Measurements from ENCODE around the gene SDK1.
"Not testable (repeated sequence)": the region's sequence is repeated elsewhere in the genome, so short reads cannot be mapped to it uniquely, and the experiment has no call there.

SDK1 gene

GRCh38 chr7:3955751-3956696 is 655.0 kb downstream of the SDK1 start:
- no peak for DNase-seq (ENCODE audit: low spot score)

- no peak for DNase-seq (ENCODE audit: low spot score)
Observed at GRCh38 chr7:3956949-3957348, 655.9 kb downstream of the SDK1 start.

GRCh38 chr7:3957472-3958108 is 656.5 kb downstream of the SDK1 start:
- no peak for DNase-seq (ENCODE audit: low spot score)

- DNase-seq (ENCODE audit: low spot score) = no peak
Observed at GRCh38 chr7:3958109-3958483, 657.0 kb downstream of the SDK1 start.

GRCh38 chr7:3959364-3959763 is 658.3 kb downstream of the SDK1 start:
- no peak for DNase-seq (ENCODE audit: low spot score)

- no peak for DNase-seq (ENCODE audit: low spot score)
Observed at GRCh38 chr7:3960050-3960763, 659.2 kb downstream of the SDK1 start.

- DNase-seq (ENCODE audit: low spot score) = no peak
Observed at GRCh38 chr7:3960942-3961341, 659.9 kb downstream of the SDK1 start.

GRCh38 chr7:3961857-3962503 is 660.9 kb downstream of the SDK1 start:
- no peak for DNase-seq (ENCODE audit: low spot score)

- DNase-seq (ENCODE audit: low spot score) = not testable (repeated sequence)
Observed at GRCh38 chr7:3963768-3964167, 662.7 kb downstream of the SDK1 start.

- no peak for DNase-seq (ENCODE audit: low spot score)
Observed at GRCh38 chr7:3964980-3965606, 664.0 kb downstream of the SDK1 start.

- no peak for DNase-seq (ENCODE audit: low spot score)
Observed at GRCh38 chr7:3965794-3966395, 664.8 kb downstream of the SDK1 start.

- no peak for DNase-seq (ENCODE audit: low spot score)
Observed at GRCh38 chr7:3968234-3968633, 667.2 kb downstream of the SDK1 start.

GRCh38 chr7:3969286-3969685 is 668.2 kb downstream of the SDK1 start:
- DNase-seq (ENCODE audit: low spot score) = no peak

- DNase-seq (ENCODE audit: low spot score) = no peak
Observed at GRCh38 chr7:3971323-3971722, 670.3 kb downstream of the SDK1 start.

GRCh38 chr7:3973264-3973663 is 672.2 kb downstream of the SDK1 start:
- DNase-seq (ENCODE audit: low spot score) = no peak

GRCh38 chr7:3974329-3974728 is 673.3 kb downstream of the SDK1 start:
- DNase-seq (ENCODE audit: low spot score) = no peak

- DNase-seq (ENCODE audit: low spot score) = no peak
Observed at GRCh38 chr7:3975371-3975770, 674.3 kb downstream of the SDK1 start.

- no peak for DNase-seq (ENCODE audit: low spot score)
Observed at GRCh38 chr7:3977391-3977790, 676.3 kb downstream of the SDK1 start.

- DNase-seq (ENCODE audit: low spot score) = no peak
Observed at GRCh38 chr7:3978839-3979238, 677.8 kb downstream of the SDK1 start.

GRCh38 chr7:3979611-3980299 is 678.7 kb downstream of the SDK1 start:
- DNase-seq (ENCODE audit: low spot score) = no peak

- no peak for DNase-seq (ENCODE audit: low spot score)
Observed at GRCh38 chr7:3980300-3980643, 679.2 kb downstream of the SDK1 start.
